Measurements from ENCODE around the gene ABHD16B. TPM values are rescaled to one million over a fixed set of nuclear protein-coding genes. Genes with fewer than 3 reads are reported as not detected.
A peak's percentile ranks its signal among the peaks of the same experiment; 100 is the strongest.

ABHD16B gene
- total and polyA plus RNA-seq, 8 donors = 0.12 to 0.53 TPM; not detected in 6

DNA sequence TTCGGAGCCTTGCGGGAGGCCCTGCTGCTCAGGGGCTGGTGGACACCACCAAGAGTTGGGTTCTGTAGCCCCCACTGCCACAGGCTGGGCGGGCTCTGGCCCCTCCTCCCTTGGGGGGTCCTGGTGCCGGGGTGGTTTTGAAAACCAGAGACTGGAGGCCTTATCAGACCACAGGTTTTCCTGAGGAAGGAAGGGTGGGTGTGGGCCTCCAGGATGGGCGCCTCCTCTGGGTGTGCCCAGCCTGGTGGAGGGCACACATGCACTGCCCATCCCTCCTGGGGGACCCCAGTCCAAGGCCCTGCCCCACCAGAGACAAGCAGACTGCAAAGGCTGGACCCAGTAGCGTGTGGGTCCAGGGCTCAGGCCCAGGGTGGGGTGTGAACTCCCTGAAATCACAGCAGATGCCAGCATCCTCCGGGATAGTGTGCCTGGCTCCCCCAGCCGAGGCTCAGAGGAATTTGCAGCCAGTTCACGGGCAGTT is 16.7 kb upstream of the ABHD16B start:
- no peaks in the 10 kb centered on the region for H3K27me3 ChIP-seq
- DNase-seq (no peak), FAIRE-seq (no peak), ATAC-seq (no peak)
- H3K27ac ChIP-seq = no peak overlapping the region
- H3K4me1 ChIP-seq = no peaks in the 10 kb centered on the region
- intact Hi-C loops (cut with DNase I) = no loop called here
- TF ChIP-seq, protein P1, sequence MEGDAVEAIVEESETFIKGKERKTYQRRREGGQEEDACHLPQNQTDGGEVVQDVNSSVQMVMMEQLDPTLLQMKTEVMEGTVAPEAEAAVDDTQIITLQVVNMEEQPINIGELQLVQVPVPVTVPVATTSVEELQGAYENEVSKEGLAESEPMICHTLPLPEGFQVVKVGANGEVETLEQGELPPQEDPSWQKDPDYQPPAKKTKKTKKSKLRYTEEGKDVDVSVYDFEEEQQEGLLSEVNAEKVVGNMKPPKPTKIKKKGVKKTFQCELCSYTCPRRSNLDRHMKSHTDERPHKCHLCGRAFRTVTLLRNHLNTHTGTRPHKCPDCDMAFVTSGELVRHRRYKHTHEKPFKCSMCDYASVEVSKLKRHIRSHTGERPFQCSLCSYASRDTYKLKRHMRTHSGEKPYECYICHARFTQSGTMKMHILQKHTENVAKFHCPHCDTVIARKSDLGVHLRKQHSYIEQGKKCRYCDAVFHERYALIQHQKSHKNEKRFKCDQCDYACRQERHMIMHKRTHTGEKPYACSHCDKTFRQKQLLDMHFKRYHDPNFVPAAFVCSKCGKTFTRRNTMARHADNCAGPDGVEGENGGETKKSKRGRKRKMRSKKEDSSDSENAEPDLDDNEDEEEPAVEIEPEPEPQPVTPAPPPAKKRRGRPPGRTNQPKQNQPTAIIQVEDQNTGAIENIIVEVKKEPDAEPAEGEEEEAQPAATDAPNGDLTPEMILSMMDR (IDR thresholded peaks at IDR 0.05) = no peak
- H3K4me3 ChIP-seq = no peak overlapping the region
- H3K36me3 ChIP-seq = no peaks in the 10 kb centered on the region
- 59 to 73% methylated on average over 9 of the region's 9 CpGs for WGBS, 2 donors
- no peaks in the 10 kb centered on the region for H3K9me3 ChIP-seq

GRCh38 chr20:63846128-63846771 is 15.0 kb upstream of the ABHD16B start:
- ATAC-seq (peak in 3 of 4 donors; percentile 31 to 67 (median 45)), DNase-seq (peak in 2 of 6 donors; percentile 23 to 65), FAIRE-seq (no peak)
- Histone ChIP-seq H3K4me3 (no peak overlapping the region), H3K27me3 (no peaks in the 10 kb centered on the region), H3K36me3 (no peaks in the 10 kb centered on the region), H3K27ac (no peak overlapping the region), H3K4me1 (no peaks in the 10 kb centered on the region), H3K9me3 (no peaks in the 10 kb centered on the region)
- 4 to 6% methylated on average over 23 to 24 of the region's 24 CpGs for WGBS, 2 donors
- TF ChIP-seq, protein P1 (IDR thresholded peaks at IDR 0.05) = no peak
- intact Hi-C loops (cut with DNase I) = no loop called here

DNA sequence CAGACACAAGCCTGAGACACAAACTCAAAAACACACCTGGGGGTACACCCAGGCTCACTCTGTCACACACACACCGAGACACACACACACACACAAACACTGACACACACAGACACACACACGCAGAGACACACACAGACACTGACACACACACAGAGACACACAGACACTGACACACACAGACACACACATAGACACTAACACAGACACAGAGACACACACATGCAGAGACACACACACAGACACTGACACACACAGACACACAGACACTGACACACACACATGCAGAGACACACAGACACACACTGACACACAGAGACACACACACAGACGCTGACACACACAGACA is 14.4 kb upstream of the ABHD16B start:
- WGBS, 2 donors = 38 to 45% methylated on average over 3 of the region's 3 CpGs

GRCh38 chr20:63847237-63848002 is 13.9 kb upstream of the ABHD16B start:
- WGBS, 2 donors = 29 to 32% methylated on average over 14 to 16 of the region's 16 CpGs
- Histone ChIP-seq H3K27ac (no peak overlapping the region), H3K27me3 (no peaks in the 10 kb centered on the region), H3K4me1 (no peaks in the 10 kb centered on the region), H3K36me3 (no peaks in the 10 kb centered on the region), H3K4me3 (no peak overlapping the region), H3K9me3 (no peaks in the 10 kb centered on the region)
- intact Hi-C loops (cut with DNase I) = no loop called here
- TF ChIP-seq, protein P1 (IDR thresholded peaks at IDR 0.05) = no peak
- FAIRE-seq (no peak), ATAC-seq (peak in 2 of 4 donors; percentile 8 to 53), DNase-seq (no peak)

More for the DNA sequence above, 14.4 kb upstream of the ABHD16B start:
- Histone ChIP-seq H3K36me3 (no peaks in the 10 kb centered on the region), H3K4me1 (no peaks in the 10 kb centered on the region), H3K9me3 (no peaks in the 10 kb centered on the region), H3K4me3 (no peak overlapping the region), H3K27ac (no peak overlapping the region), H3K27me3 (no peaks in the 10 kb centered on the region)
- FAIRE-seq (no peak), ATAC-seq (no peak), DNase-seq (no peak)
- intact Hi-C loops (cut with DNase I) = no loop called here
- TF ChIP-seq, protein P1 (IDR thresholded peaks at IDR 0.05) = no peak

All from pancreas (tissue), 10 donors.